Endodermal cell (in vitro differentiated cells): Measurements from ENCODE around the gene OSR1. TPM values are rescaled to one million over a fixed set of nuclear protein-coding genes. Genes with fewer than 3 reads are reported as not detected.
A peak's percentile ranks its signal among the peaks of the same experiment; 100 is the strongest.

Experiments
- DNase-seq: peaks from one replicate; pipeline ENCODE4 v3.0.0-alpha.2; 2017
- H3K27ac ChIP-seq: 2 replicates; pipeline ENCODE4 v1.5.1; 2013; ENCODE audit warnings: mild to moderate bottlenecking, low read depth, low read length, moderate library complexity
- H3K27me3 ChIP-seq: 2 replicates; pipeline ENCODE4 v1.6.1; 2013; ENCODE audit warnings: mild to moderate bottlenecking, low read length, moderate library complexity; ENCODE audit not compliant: insufficient read depth, control insufficient read depth, poor library complexity, severe bottlenecking
- H3K36me3 ChIP-seq: 2 replicates; pipeline ENCODE4 v1.7.0; 2013; ENCODE audit warnings: mild to moderate bottlenecking, low read length, moderate library complexity; ENCODE audit not compliant: control insufficient read depth, insufficient read depth
- H3K4me1 ChIP-seq: one replicate; pipeline ENCODE4 v1.7.0; 2013; ENCODE audit warnings: low read length; ENCODE audit not compliant: control insufficient read depth, insufficient read depth
- H3K4me3 ChIP-seq: 2 replicates; pipeline ENCODE4 v1.5.1; 2013; ENCODE audit warnings: mild to moderate bottlenecking, low read length, moderate library complexity
- H3K9ac ChIP-seq: 2 replicates; pipeline ENCODE4 v1.6.1; 2013; ENCODE audit warnings: mild to moderate bottlenecking, low read length, moderate library complexity; ENCODE audit not compliant: poor library complexity, severe bottlenecking; ENCODE audit errors: extremely low read depth
- H3K9me3 ChIP-seq: 2 replicates; pipeline ENCODE4 v1.6.1; 2013; ENCODE audit warnings: mild to moderate bottlenecking, low read length, moderate library complexity; ENCODE audit not compliant: control insufficient read depth
- H3K27ac Mint-ChIP-seq: 2 replicates; pipeline ENCODE4 v1.8.0; 2020; ENCODE audit warnings: mixed read lengths
- H3K27me3 Mint-ChIP-seq: 2 replicates; pipeline ENCODE4 v1.8.0; 2021; ENCODE audit warnings: mild to moderate bottlenecking, mixed read lengths; ENCODE audit not compliant: insufficient read depth
- H3K36me3 Mint-ChIP-seq: 2 replicates; pipeline ENCODE4 v1.8.0; 2020; ENCODE audit warnings: low read depth, mixed read lengths
- H3K4me1 Mint-ChIP-seq: 2 replicates; pipeline ENCODE4 v1.8.0; 2020; ENCODE audit warnings: mixed read lengths
- H3K4me3 Mint-ChIP-seq: 2 replicates; pipeline ENCODE4 v1.8.0; 2020; ENCODE audit warnings: mild to moderate bottlenecking, moderate library complexity, mixed read lengths
- H3K9me3 Mint-ChIP-seq: 2 replicates; pipeline ENCODE4 v1.8.0; 2020; ENCODE audit warnings: mild to moderate bottlenecking, mixed read lengths
- CTCF ChIP-seq: fragments of 200-600 bp; sonication (generic); conservative IDR thresholded peaks from 2 replicates; pipeline ENCODE4 v1.5.0; 2021; ENCODE audit warnings: antibody characterized with exemption, mild to moderate bottlenecking
- WGBS, 2 experiments: methylation state at CpG; one replicate each; pipeline versions ENCODE4 v1.1.5 to v1.1.7; 2013; ENCODE audit warnings: missing lambda C conversion rate in 2 of 2, mixed read lengths in 1 of 2; ENCODE audit not compliant: insufficient coverage in 1 of 2, insufficient read length in 1 of 2; 5-methylcytosine and 5-hydroxymethylcytosine counted together
- total RNA-seq, 2 donors: library from RNA; stranded (reverse); fragmentation: NEBNext Ultra II Directional in 1 of 2; extraction: Animal tissue kit (Norgen Biotek cat#: 25700) in 1 of 2; gene quantifications; 2 replicates in 1 of 2; 3 replicates in 1 of 2; pipeline ENCODE4 v1.2.1, GENCODE V29; 2021

The OSR1 gene
- total RNA-seq, 2 donors from 2014 or later = not detected

DNA sequence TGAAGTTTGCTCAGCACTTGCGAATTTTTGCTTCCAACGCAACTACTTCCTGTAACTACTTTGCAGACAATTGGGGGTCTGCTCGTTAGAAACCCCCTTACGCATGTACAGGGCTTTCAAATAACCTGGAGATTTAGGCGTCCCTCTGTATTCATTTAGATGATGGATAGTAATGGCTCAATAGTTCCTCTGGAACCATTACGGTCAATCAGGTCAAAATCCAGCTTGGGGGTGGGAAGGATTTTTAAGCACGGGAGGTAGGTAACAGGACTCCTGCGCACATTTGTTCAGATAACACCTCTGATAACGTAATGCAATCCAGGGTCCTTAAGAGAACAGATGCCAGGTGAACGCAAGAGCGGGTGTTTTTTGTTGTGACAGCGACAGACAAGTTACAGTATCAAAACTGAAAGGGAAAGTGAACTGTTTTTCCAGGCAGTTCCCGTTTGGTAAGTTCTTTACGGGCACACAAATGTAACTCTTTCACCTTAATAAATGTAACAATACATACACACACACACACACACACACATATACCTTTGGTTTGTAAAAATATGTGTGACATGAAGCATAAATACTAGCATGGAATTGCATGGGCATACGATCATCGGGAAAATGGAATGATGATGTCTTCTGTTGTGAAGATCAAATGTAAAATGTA is 3.8 kb upstream of the OSR1 start:
- H3K4me1 Mint-ChIP-seq = peaks cover 17% of the 10 kb centered on the region
- Histone ChIP-seq H3K36me3 (no peaks in the 10 kb centered on the region), H3K4me3 (peak overlapping the region; percentile 71), H3K27ac (no peak overlapping the region), H3K27me3 (peaks cover 99% of the 10 kb centered on the region), H3K4me1 (no peaks in the 10 kb centered on the region), H3K9me3 (no peaks in the 10 kb centered on the region), H3K9ac (no peak overlapping the region)
- peaks cover 2% of the 10 kb centered on the region for H3K9me3 Mint-ChIP-seq
- no peaks in the 10 kb centered on the region for H3K36me3 Mint-ChIP-seq
- H3K27ac Mint-ChIP-seq = no peak overlapping the region
- 19 to 20% methylated on average over 9 to 16 of the region's 16 CpGs for WGBS, 2 experiments
- H3K4me3 Mint-ChIP-seq = peak overlapping the region; percentile 47
- DNase-seq = no peak
- no peak for TF ChIP-seq CTCF
- peaks cover 99% of the 10 kb centered on the region for H3K27me3 Mint-ChIP-seq

- no peak for TF ChIP-seq CTCF
- no peak overlapping the region for H3K9ac ChIP-seq
- WGBS, 2 experiments = 1 to 2% methylated on average over 15 to 51 of the region's 51 CpGs
- peaks cover 99% of the 10 kb centered on the region for H3K27me3 Mint-ChIP-seq
- peaks cover 25% of the 10 kb centered on the region for H3K4me1 Mint-ChIP-seq
- peaks cover 2% of the 10 kb centered on the region for H3K9me3 Mint-ChIP-seq
- no peak overlapping the region for H3K27ac ChIP-seq
- H3K4me1 ChIP-seq = no peaks in the 10 kb centered on the region
- H3K4me3 Mint-ChIP-seq = peak overlapping the region; percentile 47
- peaks cover 99% of the 10 kb centered on the region for H3K27me3 ChIP-seq
- H3K9me3 ChIP-seq = no peaks in the 10 kb centered on the region
- DNase-seq = peak; percentile 80
- no peak overlapping the region for H3K27ac Mint-ChIP-seq
- no peaks in the 10 kb centered on the region for H3K36me3 ChIP-seq
- peak overlapping the region; percentile 71 for H3K4me3 ChIP-seq
- no peaks in the 10 kb centered on the region for H3K36me3 Mint-ChIP-seq
Observed at GRCh38 chr2:19361325-19361990, 3.0 kb upstream of the OSR1 start.

DNA sequence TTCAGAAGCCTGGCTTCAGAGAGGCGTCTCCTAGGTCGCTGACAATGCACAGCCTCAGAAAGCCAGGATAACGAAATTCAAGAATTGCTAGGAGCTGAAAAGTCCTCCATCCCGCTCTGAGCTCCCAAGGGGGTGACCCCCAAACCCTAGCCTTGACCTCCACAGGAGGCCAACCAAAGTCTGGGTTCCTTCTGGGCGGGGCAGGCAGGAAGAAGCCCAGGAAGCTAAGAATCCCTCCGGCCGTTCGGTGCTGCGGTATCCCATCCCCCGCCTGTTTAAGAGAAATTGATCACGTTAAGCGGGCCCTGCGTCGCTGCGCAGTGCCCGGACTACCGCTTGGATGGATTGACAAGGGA is 2.5 kb upstream of the OSR1 start:
- H3K4me3 Mint-ChIP-seq = peak overlapping the region; percentile 47
- Histone ChIP-seq H3K27me3 (peaks cover 99% of the 10 kb centered on the region), H3K36me3 (no peaks in the 10 kb centered on the region), H3K9me3 (no peaks in the 10 kb centered on the region), H3K4me1 (no peaks in the 10 kb centered on the region), H3K27ac (no peak overlapping the region), H3K9ac (no peak overlapping the region), H3K4me3 (peak overlapping the region; percentile 71)
- 9 to 16% methylated on average over 13 to 17 of the region's 17 CpGs for WGBS, 2 experiments
- peaks cover 28% of the 10 kb centered on the region for H3K4me1 Mint-ChIP-seq
- no peak for DNase-seq
- no peak overlapping the region for H3K27ac Mint-ChIP-seq
- H3K9me3 Mint-ChIP-seq = peaks cover 2% of the 10 kb centered on the region
- H3K36me3 Mint-ChIP-seq = no peaks in the 10 kb centered on the region
- no peak for TF ChIP-seq CTCF
- H3K27me3 Mint-ChIP-seq = peaks cover 99% of the 10 kb centered on the region
